C1 segment of cervical spinal cord (tissue), 14 donors: ENCODE data around the gene LEUTX.
"Not testable (repeated sequence)": the region's sequence is repeated elsewhere in the genome, so short reads cannot be mapped to it uniquely, and the experiment has no call there.

Source experiments
- DNase-seq, 14 donors: peaks; one replicate each; lab custom pipeline; 2025; lab: John Stamatoyannopoulos, UW

Gene LEUTX

DNA sequence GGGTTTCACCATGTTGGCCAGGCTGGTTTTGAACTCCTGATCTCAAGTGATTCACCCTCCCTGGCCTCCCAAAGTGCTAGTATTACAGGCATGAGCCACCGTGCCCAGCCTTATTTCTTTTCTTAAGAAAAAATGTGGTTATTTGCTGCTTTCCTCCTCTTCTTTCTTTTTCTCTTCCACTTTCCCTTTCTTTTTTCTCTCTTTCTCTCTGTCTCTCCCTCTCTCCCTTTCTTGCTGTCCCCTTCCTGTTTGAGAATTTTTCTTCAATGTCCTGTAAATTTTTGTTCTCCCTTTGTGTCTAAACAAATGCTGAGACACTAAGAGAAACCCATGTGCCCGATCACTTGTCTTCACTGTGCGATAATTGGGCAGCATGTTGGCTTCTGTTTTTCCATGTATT lies 2.2 kb downstream of the LEUTX start:
- no peak for DNase-seq

DNA sequence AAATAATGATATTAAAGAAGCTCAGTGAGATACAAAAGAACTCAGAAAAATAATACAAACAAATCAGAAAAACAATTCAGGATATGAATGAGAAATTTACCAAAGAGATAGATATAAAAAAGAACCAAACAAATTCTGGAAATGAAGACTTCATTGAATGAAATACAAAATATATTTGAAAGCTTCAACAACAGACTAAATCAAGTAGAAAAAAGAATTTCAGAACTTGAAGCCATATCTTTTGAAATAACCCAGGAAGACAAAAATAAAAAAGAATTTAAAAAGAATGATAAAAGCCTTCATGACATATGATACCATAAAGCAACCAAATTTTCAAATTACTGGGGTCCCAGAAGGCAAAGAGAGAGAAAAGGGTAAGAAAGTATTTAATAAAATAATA lies 9.6 kb downstream of the LEUTX start:
- no peak for DNase-seq

DNA sequence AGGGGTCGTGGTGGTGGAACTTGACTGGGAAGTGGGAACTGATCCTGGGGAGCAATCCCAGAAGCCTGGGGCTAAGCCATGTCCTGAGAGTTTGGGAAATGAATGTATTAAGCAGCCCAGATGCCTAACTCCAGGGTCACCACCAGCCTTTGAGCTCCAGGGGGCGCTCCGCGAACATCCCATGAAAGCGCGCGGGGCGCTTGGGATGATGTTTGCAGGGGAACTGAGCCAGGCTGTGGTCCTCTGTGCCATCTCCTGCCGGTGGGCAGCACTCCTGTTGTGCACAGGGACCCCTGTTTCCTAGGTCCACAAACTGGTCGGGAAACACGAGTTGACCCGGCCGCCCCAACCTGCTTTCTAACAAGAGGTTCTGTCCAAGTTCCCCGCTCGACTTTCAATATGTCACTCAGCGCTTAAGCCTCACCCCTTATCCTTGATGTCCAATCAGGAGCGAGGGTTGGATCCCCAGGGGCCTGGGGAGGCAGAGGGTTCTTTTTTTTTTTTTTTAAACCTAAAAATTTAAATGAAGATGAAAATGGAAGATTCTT lies 14.4 kb downstream of the LEUTX start:
- peak in 12 of 14 donors; percentile 18 to 82 (median 55) for DNase-seq

DNA sequence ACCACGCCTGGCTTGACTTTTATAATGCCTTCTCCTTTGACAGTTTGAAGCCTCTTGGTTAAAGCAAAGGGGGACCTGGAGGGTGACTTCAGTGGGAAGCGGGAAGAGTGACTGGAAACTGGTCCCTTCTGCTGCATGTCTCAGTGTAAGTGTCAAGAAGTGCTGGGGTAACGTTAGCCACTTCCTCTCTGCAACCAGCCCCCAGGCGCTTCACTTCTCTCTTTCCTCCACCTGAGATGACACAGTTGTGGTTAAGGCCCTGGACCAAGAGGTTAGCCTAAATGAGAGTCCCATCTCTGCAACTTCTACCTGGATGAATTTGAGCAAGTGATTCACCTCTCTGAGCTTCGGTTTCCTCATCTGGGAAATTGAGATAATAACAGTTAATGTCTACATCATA lies 16.3 kb downstream of the LEUTX start:
- DNase-seq: no peak

DNA sequence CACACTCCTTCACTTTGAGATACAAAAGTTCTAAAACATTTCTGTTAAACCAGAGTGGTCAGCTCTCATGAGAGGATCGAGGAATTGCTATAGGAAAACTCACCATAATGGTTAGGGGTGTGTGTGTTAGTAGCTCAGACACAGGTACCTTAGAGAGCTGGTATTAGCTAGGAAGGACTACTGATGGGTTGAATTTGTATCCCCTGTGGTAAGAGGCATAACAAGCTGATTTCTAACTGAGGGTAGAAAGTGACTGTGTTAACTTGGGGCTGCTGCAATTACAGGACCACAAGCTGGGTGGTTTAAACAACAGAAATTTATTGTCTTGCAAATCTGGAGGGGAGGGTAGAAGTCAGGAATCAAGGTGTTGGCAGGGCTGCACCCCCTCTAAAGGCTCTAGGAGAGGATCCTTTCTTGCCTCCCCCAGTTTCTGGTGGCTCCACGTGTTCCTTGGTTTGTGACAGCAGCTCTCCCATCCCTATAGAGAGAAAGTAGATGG lies 17.4 kb downstream of the LEUTX start:
- DNase-seq: no peak

DNA sequence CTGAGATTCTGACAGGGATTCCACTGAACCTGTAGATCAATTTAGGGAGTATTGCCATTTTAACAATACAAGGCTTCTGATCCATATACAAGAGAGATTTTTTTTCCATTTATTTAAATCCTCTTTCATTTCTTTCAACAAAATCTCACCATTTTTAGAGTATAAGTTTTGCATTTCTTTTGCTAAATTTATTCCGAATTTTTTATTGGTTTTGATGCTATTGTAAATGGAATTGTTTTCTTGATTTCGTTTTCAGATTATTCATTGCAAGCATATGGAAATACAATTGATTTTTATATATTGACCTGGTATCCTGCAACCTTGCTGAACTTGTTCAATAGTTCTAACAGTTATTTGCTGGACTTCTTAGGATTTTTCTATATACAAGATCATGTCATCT lies 18.4 kb downstream of the LEUTX start:
- no peak for DNase-seq

DNA sequence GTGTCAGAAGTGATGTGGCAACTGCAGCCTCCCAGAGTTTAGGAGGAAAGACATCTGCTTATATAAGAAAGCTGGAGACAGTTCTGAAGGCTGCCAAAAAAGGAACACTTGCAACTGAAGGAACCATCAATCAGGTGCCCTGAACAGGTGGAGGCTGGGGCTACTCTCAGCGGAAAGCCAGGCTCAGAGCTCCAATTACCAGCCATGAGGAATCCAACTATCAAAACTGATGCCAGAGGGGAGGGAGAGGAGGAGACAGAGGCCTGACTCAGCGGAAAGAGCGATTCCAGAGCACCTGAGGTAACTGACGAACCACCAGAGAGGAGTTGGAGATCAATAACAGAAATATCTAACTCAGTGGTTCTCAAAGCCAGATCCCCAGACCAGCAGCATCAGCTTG lies 24.3 kb downstream of the LEUTX start:
- DNase-seq: no peak

DNA sequence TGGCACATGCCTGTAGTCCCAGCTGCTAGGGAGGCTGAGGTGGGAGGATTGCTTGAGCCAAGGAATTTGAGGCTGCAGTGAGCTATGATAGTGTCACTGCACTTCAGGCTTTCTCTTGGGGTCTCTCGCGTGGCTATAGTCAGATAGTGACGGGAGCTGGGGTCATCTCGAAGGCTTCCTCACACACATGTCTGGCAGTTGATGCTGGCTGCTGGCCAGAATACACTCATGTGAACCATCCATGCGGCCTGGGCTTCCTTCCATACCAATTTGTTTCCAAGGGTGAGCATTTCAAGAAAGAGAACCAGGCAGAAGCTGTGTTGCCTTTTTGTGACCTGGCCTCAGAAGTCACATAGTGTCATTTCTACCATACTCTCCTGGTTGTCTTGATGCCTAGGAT lies 26.4 kb downstream of the LEUTX start:
- DNase-seq: no peak

DNA sequence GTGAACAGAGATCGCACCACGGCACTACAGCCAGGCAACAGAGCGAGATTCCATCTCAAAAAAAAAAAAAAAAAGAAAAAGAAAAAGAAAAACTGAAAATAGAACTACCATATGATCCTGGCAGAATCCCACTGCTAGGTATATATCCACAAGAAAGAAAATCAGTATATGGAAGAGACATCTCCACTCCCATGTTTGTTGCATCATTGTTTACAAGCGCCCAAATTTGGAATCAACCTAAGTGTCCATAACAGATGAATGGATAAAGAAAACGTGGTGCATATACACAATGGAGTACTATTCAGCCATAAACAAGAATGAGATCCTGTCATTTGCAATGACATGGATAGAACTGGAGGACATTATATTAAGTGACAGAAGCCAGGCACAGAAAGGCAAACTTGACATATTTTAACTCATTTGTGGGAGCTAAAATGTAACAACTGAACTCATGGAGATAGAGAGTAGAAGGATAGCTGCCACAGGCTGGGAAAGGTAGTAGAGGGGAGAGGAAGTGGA lies 29.3 kb downstream of the LEUTX start:
- DNase-seq: no peak

DNA sequence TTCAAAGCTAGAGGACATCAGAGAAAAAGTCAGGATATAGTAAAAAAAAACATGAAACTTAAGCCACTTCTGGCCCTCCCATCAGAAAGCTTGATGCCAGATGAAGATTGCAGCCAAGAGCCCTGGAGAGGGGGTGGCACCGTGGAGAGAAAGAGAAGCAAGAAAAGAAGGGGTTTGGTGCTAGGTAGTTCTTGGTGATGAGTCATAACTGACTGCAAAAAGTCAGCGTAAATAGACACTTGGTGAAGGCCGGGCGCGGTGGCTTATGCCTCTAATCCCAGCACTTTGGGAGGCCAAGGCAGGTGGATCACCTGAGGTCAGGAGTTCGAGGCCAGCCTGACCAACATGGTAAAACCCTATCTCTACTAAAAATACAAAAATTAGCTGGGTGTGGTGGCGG lies 30.0 kb downstream of the LEUTX start:
- not testable (repeated sequence) for DNase-seq

DNA sequence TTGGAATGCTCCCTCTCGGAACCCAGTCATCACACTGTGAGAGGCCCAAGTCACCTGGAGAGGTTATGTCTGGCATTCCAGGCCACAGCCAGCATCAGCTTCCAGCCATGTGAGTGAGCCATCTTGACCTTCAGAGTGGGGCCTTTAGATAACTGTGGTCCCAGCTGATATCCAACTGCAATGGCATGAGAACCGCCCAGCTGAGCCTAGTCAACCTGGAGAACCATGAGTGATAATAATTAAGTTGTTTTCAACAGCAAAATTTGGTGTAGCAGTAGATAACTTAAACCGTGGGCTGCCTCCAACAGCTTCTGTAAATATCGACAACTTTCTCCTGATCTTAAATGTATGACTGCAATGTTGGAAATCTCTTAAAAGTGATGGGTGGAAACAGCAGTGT lies 30.7 kb downstream of the LEUTX start:
- DNase-seq: no peak

DNA sequence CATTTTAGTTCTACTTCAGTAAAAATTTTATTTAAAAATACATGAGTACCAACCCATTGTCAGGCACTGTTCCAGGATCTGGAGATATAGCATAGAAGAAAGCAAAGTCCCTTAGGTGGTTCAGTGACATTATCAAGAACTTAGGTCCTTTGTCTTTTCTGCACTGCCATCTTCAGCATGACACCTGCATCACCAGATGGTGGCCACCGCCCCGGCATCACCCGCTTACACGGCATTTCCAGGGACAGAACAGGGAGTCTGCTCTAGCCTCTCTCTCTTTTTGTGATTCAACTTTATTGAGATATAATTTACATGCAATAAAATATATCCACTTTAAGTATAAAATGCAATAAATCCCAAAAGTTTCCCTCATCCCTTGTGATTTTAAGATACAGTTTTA lies 31.8 kb downstream of the LEUTX start:
- no peak for DNase-seq

DNA sequence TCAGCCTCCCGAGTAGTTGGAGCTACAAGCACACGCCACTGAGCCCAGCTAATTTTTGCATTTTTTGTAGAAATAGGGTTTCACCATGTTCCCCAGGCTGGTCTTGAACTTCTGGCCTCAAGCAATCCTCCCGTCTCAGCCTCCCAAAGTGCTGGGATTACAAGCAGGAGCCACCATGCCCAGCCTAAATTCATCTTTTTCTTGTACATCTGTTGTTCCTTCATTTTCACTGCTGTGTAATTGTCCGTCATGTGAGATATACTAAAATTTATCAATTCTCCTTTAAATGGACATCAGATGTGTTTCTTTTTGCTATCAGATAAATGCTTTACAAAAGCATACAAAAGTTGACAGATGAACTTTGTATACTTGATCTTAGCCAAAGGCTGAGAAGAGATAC lies 32.4 kb downstream of the LEUTX start:
- no peak for DNase-seq

DNA sequence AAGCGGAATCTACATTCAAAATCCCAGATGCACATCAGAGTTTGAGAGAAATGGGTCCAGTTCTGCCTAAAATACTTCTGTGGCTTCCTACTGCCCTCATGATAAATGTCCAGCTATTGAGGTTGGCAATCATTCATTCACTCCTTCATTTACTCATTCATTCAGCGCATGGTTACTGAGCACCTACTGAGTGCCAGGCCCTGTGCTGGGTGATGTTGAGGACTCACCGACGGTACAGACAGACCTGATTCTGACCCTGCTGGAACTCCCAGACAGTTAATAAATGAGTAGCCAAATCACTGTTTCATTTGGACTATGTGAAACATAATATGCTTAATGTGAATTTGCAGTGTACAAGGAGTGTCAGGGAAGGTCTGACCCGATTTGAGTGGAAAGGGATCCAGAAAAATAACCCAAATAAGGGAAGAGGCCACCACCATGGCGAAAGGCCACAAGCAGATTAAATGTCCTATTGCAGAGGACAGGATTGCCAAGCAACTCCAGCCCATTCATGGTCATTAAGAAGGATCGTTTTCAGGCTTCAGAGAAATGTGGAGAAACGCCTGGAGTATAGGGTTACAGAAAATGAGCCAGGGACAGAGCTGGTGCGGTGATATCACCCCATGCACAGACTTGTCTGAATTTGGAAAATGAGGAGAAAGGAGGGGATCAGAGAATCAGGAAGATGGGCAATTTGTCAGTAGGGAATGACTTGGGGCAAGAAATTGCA lies 34.8 kb downstream of the LEUTX start:
- DNase-seq: no peak

DNA sequence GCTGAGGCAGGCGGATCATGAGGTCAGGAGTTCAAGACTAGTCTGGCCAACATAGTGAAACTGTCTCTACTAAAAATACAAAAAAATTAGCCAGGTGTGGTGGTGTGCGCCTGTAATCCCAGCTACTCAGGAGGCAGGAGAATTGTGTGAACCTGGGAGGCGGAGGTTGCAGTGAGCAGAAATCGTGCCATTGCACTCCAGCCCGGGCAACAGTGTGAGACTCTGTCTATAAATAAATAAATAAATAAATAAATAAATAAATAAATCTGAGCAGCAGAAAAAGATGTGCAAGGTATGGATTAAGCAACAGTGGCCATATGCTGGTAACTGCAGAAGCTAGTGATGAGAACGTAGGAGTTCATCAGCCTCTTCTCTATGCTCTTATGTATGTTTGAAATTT lies 35.5 kb downstream of the LEUTX start:
- DNase-seq: not testable (repeated sequence)

DNA sequence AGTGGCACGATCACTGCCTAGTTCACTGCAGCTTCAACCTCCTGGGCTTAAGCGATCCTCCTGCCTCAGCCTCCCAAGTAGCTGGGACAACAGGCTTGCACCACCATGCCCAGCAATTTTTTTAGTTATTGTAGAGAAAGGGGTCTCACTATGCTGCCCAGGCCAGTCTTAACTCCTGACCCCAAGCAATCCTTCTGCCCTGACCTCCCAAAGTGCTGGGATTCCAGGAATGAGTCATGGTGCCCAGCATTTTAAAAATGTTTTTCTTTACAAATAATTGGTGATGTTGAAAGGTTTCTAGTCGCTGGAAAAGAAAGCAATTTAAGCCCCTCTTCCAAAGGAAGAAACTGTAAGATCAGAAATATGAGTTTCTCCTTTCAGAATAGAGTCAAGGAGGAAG lies 35.9 kb downstream of the LEUTX start:
- DNase-seq: no peak

DNA sequence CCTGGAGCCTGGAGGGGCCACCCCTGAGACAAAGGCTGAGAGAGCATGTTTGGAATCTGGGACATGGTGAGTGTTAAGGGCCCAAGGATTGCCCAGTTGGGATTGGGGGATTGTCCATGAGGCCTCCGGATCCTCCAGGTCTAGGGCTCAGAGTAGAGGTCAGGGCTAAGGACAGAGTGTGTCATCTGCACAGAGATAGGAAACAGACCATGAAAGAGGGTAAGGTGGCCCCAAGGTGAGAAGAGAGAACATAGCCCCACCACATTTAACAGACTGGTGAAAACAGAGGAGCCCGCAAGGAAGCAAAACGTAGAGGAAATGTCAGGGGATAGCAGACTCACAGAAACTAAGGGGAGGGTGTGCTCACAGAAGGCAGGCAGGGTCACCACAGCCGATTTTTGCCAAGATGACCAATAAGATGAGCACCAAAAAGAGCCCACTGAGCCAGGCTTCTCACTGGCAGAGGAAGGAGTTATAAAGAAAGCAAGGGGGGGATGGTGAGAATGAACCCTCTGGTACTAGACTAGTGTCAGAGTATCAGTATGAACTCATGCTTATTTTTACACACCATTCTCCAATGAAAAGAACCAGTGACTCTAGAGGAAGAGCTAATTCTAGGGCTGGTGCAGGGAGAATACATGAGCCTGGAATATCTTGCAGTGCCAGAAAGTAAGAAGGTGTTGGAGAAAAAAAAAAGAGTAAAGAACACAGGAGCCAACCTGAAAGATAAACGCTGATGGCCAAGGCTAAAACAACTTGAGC lies 37.8 kb downstream of the LEUTX start:
- DNase-seq: no peak

DNA sequence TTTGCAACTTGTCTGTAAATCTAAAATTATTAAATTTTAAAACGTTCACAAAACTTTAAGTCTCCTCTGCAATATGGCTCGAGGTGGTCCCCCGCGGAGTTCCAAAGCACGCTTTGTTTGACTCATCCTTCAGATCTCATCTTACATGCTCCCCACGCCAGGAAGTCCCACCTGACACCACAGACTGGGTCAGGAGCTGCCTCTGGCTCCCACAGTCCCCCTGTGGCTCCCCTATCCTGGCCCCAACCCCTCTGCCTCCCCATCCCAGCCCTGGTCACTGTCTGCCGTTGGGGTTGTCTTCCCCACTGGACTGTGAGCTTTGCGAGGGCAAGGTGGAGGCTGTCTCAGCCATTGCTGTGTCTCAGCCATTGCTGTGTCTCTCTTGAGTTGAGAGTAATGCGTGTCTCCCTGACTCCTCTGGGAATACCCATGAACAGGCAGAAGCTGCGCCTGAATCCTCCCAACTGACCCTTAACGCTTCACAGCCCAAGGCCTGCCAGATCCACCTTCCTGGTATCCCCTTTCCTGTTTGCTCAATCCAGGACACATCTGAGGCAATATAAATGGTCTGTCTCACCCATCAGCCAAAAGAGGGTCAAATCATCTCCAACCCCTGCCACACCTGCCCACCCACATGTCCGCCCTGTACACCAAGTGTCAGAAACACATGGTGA lies 39.4 kb downstream of the LEUTX start:
- DNase-seq: no peak

DNA sequence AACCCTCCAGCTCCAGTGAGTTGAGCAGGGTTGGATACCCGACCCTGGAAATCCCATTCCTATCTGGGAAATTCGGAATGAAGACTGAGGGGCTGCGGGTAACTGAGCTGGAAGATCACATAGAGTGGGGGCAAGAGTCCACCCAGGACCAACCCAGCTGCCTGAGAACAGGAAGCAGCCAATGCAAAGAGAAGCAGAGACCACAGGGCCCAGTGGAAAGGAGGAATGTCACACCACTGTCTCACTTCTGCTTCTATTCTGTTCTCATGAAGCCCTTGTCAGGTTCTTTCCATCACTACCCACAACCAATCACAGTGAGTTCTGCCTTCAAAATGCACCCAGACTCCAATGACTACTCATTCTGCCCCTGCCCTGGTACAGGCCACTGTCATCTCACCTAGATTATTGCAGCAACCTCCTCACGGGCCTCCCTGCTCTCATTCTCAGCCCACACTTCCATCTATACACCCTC lies 40.0 kb downstream of the LEUTX start:
- DNase-seq: no peak

DNA sequence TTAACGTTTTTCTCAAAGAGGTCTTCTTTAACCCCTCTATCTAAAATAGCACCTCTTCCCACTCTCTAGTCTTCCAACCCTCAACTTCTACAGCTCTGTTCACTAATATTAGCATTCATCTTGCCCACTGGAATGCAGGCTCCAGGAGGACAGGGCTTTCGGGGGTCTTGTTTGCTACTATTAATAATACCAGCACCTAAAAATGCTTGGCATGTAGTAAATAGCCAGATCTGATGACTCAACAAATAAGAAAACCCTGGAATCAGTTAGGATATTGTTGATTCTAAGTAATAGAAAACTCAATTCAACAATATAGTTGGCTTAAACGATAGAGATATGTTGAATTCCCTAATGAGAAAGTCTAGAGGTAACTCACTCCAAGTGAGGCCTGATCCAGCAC lies 41.1 kb downstream of the LEUTX start:
- DNase-seq: no peak

DNA sequence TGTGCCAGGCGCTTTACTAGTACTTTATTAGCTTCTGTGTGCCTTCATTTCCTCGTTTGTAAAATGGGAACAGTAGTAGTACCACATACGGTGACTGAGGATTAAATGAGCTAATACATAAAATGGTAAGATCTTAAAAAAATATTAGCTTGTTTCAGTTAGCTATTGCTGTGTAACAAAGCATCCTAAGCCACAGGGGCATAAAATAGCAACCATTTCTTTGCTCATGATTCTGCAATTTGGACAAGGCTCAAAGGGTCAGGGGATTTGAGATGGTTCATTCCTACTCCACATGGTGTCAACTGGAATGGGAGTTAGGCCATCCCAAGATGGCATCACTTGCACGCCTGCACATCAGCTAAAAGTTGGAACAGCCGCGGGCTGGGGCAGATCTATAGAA lies 42.0 kb downstream of the LEUTX start:
- DNase-seq: no peak

DNA sequence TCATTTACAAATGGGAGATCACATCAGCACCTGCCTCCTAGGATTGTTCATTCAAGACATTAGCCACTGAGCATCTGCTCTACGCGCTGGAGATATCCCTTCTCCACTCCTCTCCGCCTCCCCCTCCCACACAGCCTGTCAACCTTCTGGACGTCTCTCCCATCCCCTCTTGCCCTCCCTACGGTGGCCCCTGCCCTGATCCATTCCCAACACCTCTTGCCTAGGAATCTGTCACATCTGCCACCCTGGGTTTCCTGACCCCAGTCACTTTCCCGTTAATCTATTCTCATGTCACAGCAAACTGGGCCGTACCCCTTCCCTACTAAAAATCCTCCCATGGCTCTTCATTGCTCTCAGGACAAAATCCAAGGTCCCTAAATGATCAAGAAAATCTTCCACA lies 45.0 kb downstream of the LEUTX start:
- no peak for DNase-seq
